GM23338 (cell line): Measurements from ENCODE around the gene LRBA. TPM values are rescaled to one million over a fixed set of nuclear protein-coding genes. Genes with fewer than 3 reads are reported as not detected.

Experiments used
- ATAC-seq: fragments of 200-7000 bp; cut with Tn5 transposase; 3 replicates; pipeline ENCODE4 v1.9.1; 2020
- DNase-seq: peaks from one replicate; pipeline ENCODE4 v3.0.0-alpha.2; 2015; ENCODE audit warnings: low spot score
- H2AFZ ChIP-seq: fragments of 200-600 bp; sonication (generic); 2 replicates; pipeline ENCODE4 v1.8.0; 2016; ENCODE audit warnings: antibody characterized with exemption, mild to moderate bottlenecking, moderate library complexity
- H3F3A ChIP-seq: fragments of 200-600 bp; sonication (generic); replicated peaks from 2 replicates; pipeline ENCODE4 v1.8.0; 2017; ENCODE audit warnings: antibody characterized with exemption, mixed run types, low read depth
- H3K27ac ChIP-seq: fragments of 200-600 bp; sonication (generic); 2 replicates; pipeline ENCODE4 v1.6.1; 2016; ENCODE audit warnings: low read depth
- H3K27me3 ChIP-seq: fragments of 200-600 bp; sonication (generic); 2 replicates; pipeline ENCODE4 v1.8.0; 2016; ENCODE audit warnings: mild to moderate bottlenecking, mixed run types, moderate library complexity; ENCODE audit not compliant: insufficient read depth
- H3K36me3 ChIP-seq: fragments of 200-600 bp; sonication (generic); 2 replicates; pipeline ENCODE4 v1.8.0; 2016; ENCODE audit warnings: mild to moderate bottlenecking; ENCODE audit not compliant: insufficient read depth
- H3K4me1 ChIP-seq: fragments of 200-600 bp; sonication (generic); 2 replicates; pipeline ENCODE4 v1.8.0; 2016; ENCODE audit warnings: mild to moderate bottlenecking, moderate library complexity; ENCODE audit not compliant: insufficient read depth
- H3K4me2 ChIP-seq: fragments of 200-600 bp; sonication (generic); 2 replicates; pipeline ENCODE4 v1.7.1; 2017; ENCODE audit warnings: mixed run types
- H3K4me3 ChIP-seq: fragments of 200-600 bp; sonication (generic); 2 replicates; pipeline ENCODE4 v1.6.1; 2016; ENCODE audit warnings: mixed run types
- H3K79me2 ChIP-seq: fragments of 200-600 bp; sonication (generic); replicated peaks from 2 replicates; pipeline ENCODE4 v1.8.0; 2017; ENCODE audit warnings: mild to moderate bottlenecking; ENCODE audit not compliant: insufficient read depth
- H3K9me2 ChIP-seq: fragments of 200-600 bp; sonication (generic); 2 replicates; pipeline ENCODE4 v1.8.0; 2017; ENCODE audit not compliant: insufficient read depth
- H4K20me1 ChIP-seq: fragments of 200-600 bp; sonication (generic); replicated peaks from 2 replicates; pipeline ENCODE4 v1.8.0; 2017; ENCODE audit warnings: mild to moderate bottlenecking; ENCODE audit not compliant: insufficient read depth
- H3K27ac Mint-ChIP-seq: 2 replicates; pipeline ENCODE4 v1.8.0; 2020; ENCODE audit warnings: inconsistent platforms, mild to moderate bottlenecking, moderate library complexity, mixed read lengths
- H3K27me3 Mint-ChIP-seq: 3 replicates; pipeline ENCODE4 v1.8.0; 2022; ENCODE audit warnings: low read depth, mild to moderate bottlenecking, moderate library complexity, mixed read lengths, inconsistent platforms; ENCODE audit not compliant: insufficient read depth, poor library complexity
- H3K36me3 Mint-ChIP-seq: 3 replicates; pipeline ENCODE4 v1.8.0; 2021; ENCODE audit warnings: low read depth, mild to moderate bottlenecking, inconsistent platforms, moderate library complexity, mixed read lengths
- H3K4me1 Mint-ChIP-seq: 3 replicates; pipeline ENCODE4 v1.8.0; 2020; ENCODE audit warnings: mild to moderate bottlenecking, inconsistent platforms, mixed read lengths
- H3K4me3 Mint-ChIP-seq: 3 replicates; pipeline ENCODE4 v1.8.0; 2021; ENCODE audit warnings: moderate library complexity, mild to moderate bottlenecking, inconsistent platforms, mixed read lengths
- H3K9me3 Mint-ChIP-seq: 3 replicates; pipeline ENCODE4 v1.8.0; 2020; ENCODE audit warnings: moderate library complexity, mild to moderate bottlenecking, inconsistent platforms, mixed read lengths
- CREB1 ChIP-seq: fragments of 250-450 bp; sonication (Bioruptor Pico); IDR thresholded peaks from 2 replicates; pipeline ENCODE4 v1.5.0; 2020; ENCODE audit warnings: low read depth, mild to moderate bottlenecking, moderate library complexity
- CTCF ChIP-seq, 2 experiments: fragments of 200-600 bp in 1 of 2; sonication (generic) in 1 of 2; conservative IDR thresholded peaks; 2 replicates each; pipeline versions ENCODE4 v1.5.1 to v1.6.1; 2016 to 2017; ENCODE audit warnings: antibody characterized with exemption in 2 of 2, low read depth in 2 of 2, mild to moderate bottlenecking in 2 of 2, moderate library complexity in 1 of 2
- ETS1 ChIP-seq: IDR thresholded peaks from 2 replicates; pipeline ENCODE4 v1.6.1; 2016; ENCODE audit warnings: antibody characterized with exemption
- EZH2 ChIP-seq: fragments of 200-600 bp; sonication (generic); IDR thresholded peaks from one replicate; pipeline ENCODE4 v1.8.0; 2017; ENCODE audit warnings: antibody characterized with exemption, mild to moderate bottlenecking, low read depth; ENCODE audit not compliant: unreplicated experiment
- EZH2phosphoT487 ChIP-seq: fragments of 200-600 bp; sonication (generic); IDR thresholded peaks from one replicate; pipeline ENCODE4 v1.8.1; 2018; ENCODE audit warnings: antibody characterized with exemption; ENCODE audit not compliant: unreplicated experiment
- JUNB ChIP-seq: IDR thresholded peaks from one replicate; pipeline ENCODE4 v1.6.1; 2016; ENCODE audit warnings: antibody characterized with exemption; ENCODE audit not compliant: unreplicated experiment
- NANOG ChIP-seq: IDR thresholded peaks from 2 replicates; pipeline ENCODE4 v1.6.1; 2016; ENCODE audit warnings: antibody characterized with exemption, borderline replicate concordance
- POLR2AphosphoS5 ChIP-seq: IDR thresholded peaks from 2 replicates; pipeline ENCODE4 v1.6.1; 2016; ENCODE audit warnings: antibody characterized with exemption, low read depth
- REST ChIP-seq: IDR thresholded peaks from one replicate; pipeline ENCODE4 v1.6.1; 2018; ENCODE audit warnings: antibody characterized with exemption; ENCODE audit not compliant: unreplicated experiment
- STAT1 ChIP-seq: IDR thresholded peaks from one replicate; pipeline ENCODE4 v1.6.1; 2016; ENCODE audit warnings: antibody characterized with exemption; ENCODE audit not compliant: unreplicated experiment
- ZNF114 ChIP-seq: fragments of 250-450 bp; sonication (Bioruptor Pico); IDR thresholded peaks from 2 replicates; pipeline ENCODE4 v1.5.0; 2020; ENCODE audit warnings: mild to moderate bottlenecking, moderate library complexity
- ZNF331 ChIP-seq: fragments of 250-450 bp; sonication (Bioruptor Pico); IDR thresholded peaks from 2 replicates; pipeline ENCODE4 v1.5.0; 2020; ENCODE audit warnings: low read depth, mild to moderate bottlenecking, moderate library complexity
- ZNF462 ChIP-seq: fragments of 250-450 bp; sonication (Bioruptor Pico); IDR thresholded peaks from 2 replicates; pipeline ENCODE4 v1.5.0; 2020; ENCODE audit warnings: mild to moderate bottlenecking, moderate library complexity
- polyA plus RNA-seq: library from polyadenylated mRNA; unstranded; fragments of >200 nt; fragmentation: Nextera tagmentation; extraction: Ambion mirVana; gene quantifications from 2 replicates; pipeline ENCODE4 v1.2.1, GENCODE V29; 2016
- total RNA-seq: library from RNA; depleted of rRNA; stranded (reverse); fragments of >200 nt; shearing (Covaris generic); gene quantifications from 2 replicates; pipeline ENCODE4 v1.2.3, GENCODE V29; 2014

Gene LRBA
- total and polyA plus RNA-seq, 2 experiments from 2014 or later, result 23.3 to 126 TPM

GRCh38 chr4:150971901-150972300 is 43.2 kb downstream of the LRBA start:
- Mint-ChIP-seq H3K27ac (no peak overlapping the region), H3K27me3 (no peaks in the 10 kb centered on the region), H3K4me1 (peaks cover 4% of the 10 kb centered on the region; the same call in 2 of the 3 replicates), H3K36me3 (peaks cover 4% of the 10 kb centered on the region; the same call in 1 of the 3 replicates), H3K4me3 (no peak overlapping the region), H3K9me3 (no peaks in the 10 kb centered on the region)
- Histone ChIP-seq H3K79me2 (peaks cover 97% of the 10 kb centered on the region), H3K9me2 (no peaks in the 10 kb centered on the region), H3F3A (no peaks in the 10 kb centered on the region), H3K4me1 (no peaks in the 10 kb centered on the region; the same call in 1 of the 2 replicates), H4K20me1 (peaks cover 27% of the 10 kb centered on the region), H2AFZ (no peak overlapping the region), H3K4me2 (no peak overlapping the region), H3K4me3 (no peak overlapping the region), H3K27me3 (no peaks in the 10 kb centered on the region), H3K27ac (no peak overlapping the region), H3K36me3 (no peaks in the 10 kb centered on the region)
- ATAC-seq (no peak), DNase-seq (no peak)
- TF ChIP-seq JUNB (no peak), STAT1 (no peak), ZNF114 (CRISPR knock-in tag) (no peak), EZH2phosphoT487 (no peak), ZNF331 (CRISPR knock-in tag) (no peak), REST (no peak), NANOG (no peak), CTCF (conservative IDR thresholded peaks at IDR 0.05; ENCODE audit: low read depth in 2 of 2) (no peak), POLR2AphosphoS5 (no peak), CREB1 (CRISPR knock-in tag) (no peak), ETS1 (no peak), EZH2 (no peak), ZNF462 (CRISPR knock-in tag) (no peak)
